H1 (cell line): Measurements from ENCODE around the gene LDAH. TPM values are rescaled to one million over a fixed set of nuclear protein-coding genes. Genes with fewer than 3 reads are reported as not detected.

ENCODE experiments used
- CTCF ChIA-PET: fragments of 300-600 bp; sonication (Branson Sonifier 250); formaldehyde crosslinking; loops from one replicate; lab custom pipeline; 2021; ENCODE audit not compliant: partially characterized antibody; lab: Charles Lee
- POLR2A ChIA-PET: fragments of 300-600 bp; sonication (Branson Sonifier 250); formaldehyde crosslinking; loops from one replicate; lab custom pipeline; 2021; ENCODE audit warnings: inconsistent platforms; ENCODE audit not compliant: partially characterized antibody; lab: Charles Lee
- DNase-seq, 2 experiments: peaks; one replicate each; pipeline versions ENCODE4 v3.0.0 to v3.0.0-alpha.2; 2010 to 2022; ENCODE audit warnings: low spot score in 2 of 2, low read depth in 1 of 2, mixed read lengths in 1 of 2
- FAIRE-seq: peaks from 2 replicates; lab custom pipeline; 2011; peaks lifted over from hg19 to GRCh38; lab: Jason Lieb, UNC
- H2AFZ ChIP-seq: 2 replicates; pipeline ENCODE4 v1.8.1; 2012; ENCODE audit warnings: low read length, inconsistent platforms
- H2AK5ac ChIP-seq: 2 replicates; pipeline ENCODE4 v1.6.1; 2013; ENCODE audit warnings: low read depth, low read length
- H2BK120ac ChIP-seq: replicated peaks from 2 replicates; pipeline ENCODE3; 2013; ENCODE audit warnings: low read depth, low read length, inconsistent platforms
- H2BK12ac ChIP-seq: 2 replicates; pipeline ENCODE4 v1.6.1; 2013; ENCODE audit warnings: low read depth, low read length
- H2BK15ac ChIP-seq: 2 replicates; pipeline ENCODE4 v1.6.1; 2013; ENCODE audit warnings: low read length
- H2BK20ac ChIP-seq: 2 replicates; pipeline ENCODE4 v1.6.1; 2013; ENCODE audit warnings: low read length
- H2BK5ac ChIP-seq: 2 replicates; pipeline ENCODE4 v1.6.1; 2013; ENCODE audit warnings: low read depth, low read length
- H3K14ac ChIP-seq: 2 replicates; pipeline ENCODE4 v1.6.1; 2013; ENCODE audit warnings: inconsistent platforms; ENCODE audit not compliant: insufficient read length
- H3K18ac ChIP-seq: 2 replicates; pipeline ENCODE4 v1.6.1; 2013; ENCODE audit warnings: low read length; ENCODE audit errors: extremely low read depth
- H3K23ac ChIP-seq: 2 replicates; pipeline ENCODE4 v1.6.1; 2013; ENCODE audit warnings: inconsistent platforms; ENCODE audit not compliant: insufficient read length
- H3K23me2 ChIP-seq: 2 replicates; pipeline ENCODE4 v1.6.1; 2013; ENCODE audit warnings: low read depth, low read length
- H3K27ac ChIP-seq: 2 replicates; pipeline ENCODE4 v1.6.1; 2011; ENCODE audit warnings: low read depth, low read length, inconsistent platforms
- H3K27me3 ChIP-seq, 4 experiments: replicated peaks in 1 of 4; 1 replicate in 1 of 4; 2 replicates in 3 of 4; pipeline versions ENCODE4 v1.6.1 to v1.8.1; 2011 to 2013; ENCODE audit warnings: low read length in 3 of 4, mild to moderate bottlenecking in 3 of 4, inconsistent platforms in 2 of 4, mixed read lengths in 2 of 4, moderate library complexity in 1 of 4; ENCODE audit not compliant: control insufficient read depth in 3 of 4, insufficient read depth in 3 of 4; ENCODE audit errors: extremely low read depth in 1 of 4
- H3K36me3 ChIP-seq, 4 experiments: 2 replicates each; pipeline versions ENCODE4 v1.6.1 to v1.8.1; 2011 to 2013; ENCODE audit warnings: mild to moderate bottlenecking in 4 of 4, low read length in 3 of 4, moderate library complexity in 2 of 4, control low read depth in 1 of 4, inconsistent platforms in 1 of 4; ENCODE audit not compliant: insufficient read depth in 4 of 4, control insufficient read depth in 2 of 4
- H3K4ac ChIP-seq: replicated peaks from 2 replicates; pipeline ENCODE3; 2013; ENCODE audit warnings: low read length, low read depth, mixed read lengths, inconsistent platforms; ENCODE audit not compliant: insufficient read length
- H3K4me1 ChIP-seq, 4 experiments: replicated peaks in 1 of 4; 1 replicate in 1 of 4; 2 replicates in 3 of 4; pipeline versions ENCODE4 v1.6.1 to v1.8.1; 2011 to 2013; ENCODE audit warnings: low read length in 3 of 4, inconsistent platforms in 2 of 4, mixed read lengths in 1 of 4; ENCODE audit not compliant: insufficient read depth in 4 of 4, control insufficient read depth in 3 of 4
- H3K4me2 ChIP-seq, 2 experiments: 2 replicates each; pipeline versions ENCODE4 v1.6.1 to v1.8.1; 2011 to 2013; ENCODE audit warnings: low read depth in 2 of 2, low read length in 2 of 2, control low read depth in 1 of 2, inconsistent platforms in 1 of 2, mild to moderate bottlenecking in 1 of 2; ENCODE audit not compliant: insufficient read depth in 1 of 2
- H3K4me3 ChIP-seq, 4 experiments: fragments of 200-600, 300-600 bp in 1 of 4; sonication (generic), shearing (Covaris generic), sonication (Bioruptor Twin) in 1 of 4; 2 replicates each; pipeline versions ENCODE4 v1.5.1 to v1.8.1; 2011 to 2016; ENCODE audit warnings: low read length in 4 of 4, low read depth in 3 of 4, control low read depth in 2 of 4, inconsistent platforms in 2 of 4, mild to moderate bottlenecking in 2 of 4, mixed read lengths in 1 of 4, moderate library complexity in 1 of 4; ENCODE audit not compliant: insufficient read depth in 2 of 4; ENCODE audit errors: extremely low read depth in 1 of 4
- H3K56ac ChIP-seq: replicated peaks from 2 replicates; pipeline ENCODE3; 2013; ENCODE audit warnings: low read depth, mild to moderate bottlenecking, mixed read lengths, low read length, inconsistent platforms; ENCODE audit not compliant: insufficient read length
- H3K79me1 ChIP-seq: 2 replicates; pipeline ENCODE4 v1.6.1; 2013; ENCODE audit warnings: low read depth, low read length, control low read depth
- H3K79me2 ChIP-seq, 2 experiments: 2 replicates each; pipeline versions ENCODE4 v1.6.1 to v1.8.1; 2012 to 2013; ENCODE audit warnings: low read length in 2 of 2, mild to moderate bottlenecking in 2 of 2, inconsistent platforms in 1 of 2; ENCODE audit not compliant: insufficient read depth in 2 of 2, control insufficient read depth in 1 of 2
- H3K9ac ChIP-seq, 4 experiments: replicated peaks in 1 of 4; 1 replicate in 1 of 4; 2 replicates in 3 of 4; pipeline versions ENCODE4 v1.6.1 to v1.8.1; 2011 to 2013; ENCODE audit warnings: low read depth in 3 of 4, low read length in 3 of 4, control low read depth in 2 of 4, mild to moderate bottlenecking in 2 of 4, moderate library complexity in 2 of 4, inconsistent platforms in 1 of 4; ENCODE audit errors: extremely low read depth in 1 of 4
- H3K9me3 ChIP-seq, 2 experiments: 2 replicates each; pipeline versions ENCODE4 v1.6.1 to v1.8.1; 2012 to 2013; ENCODE audit warnings: mild to moderate bottlenecking in 2 of 2, moderate library complexity in 2 of 2, control low read depth in 1 of 2, inconsistent platforms in 1 of 2, low read depth in 1 of 2, low read length in 1 of 2, mixed read lengths in 1 of 2; ENCODE audit not compliant: insufficient read depth in 2 of 2
- H4K20me1 ChIP-seq, 2 experiments: replicated peaks in 1 of 2; 2 replicates each; pipeline versions ENCODE3 to v1.8.1; 2011 to 2013; ENCODE audit warnings: inconsistent platforms in 2 of 2, low read length in 2 of 2, mild to moderate bottlenecking in 1 of 2; ENCODE audit not compliant: insufficient read depth in 2 of 2, control insufficient read depth in 1 of 2
- H4K5ac ChIP-seq: 2 replicates; pipeline ENCODE4 v1.6.1; 2013; ENCODE audit warnings: low read length, low read depth, mixed read lengths, inconsistent platforms; ENCODE audit not compliant: insufficient read length
- H4K8ac ChIP-seq: 2 replicates; pipeline ENCODE4 v1.8.0; 2013; ENCODE audit warnings: mild to moderate bottlenecking, moderate library complexity, low read length, inconsistent platforms; ENCODE audit not compliant: insufficient read depth; ENCODE audit errors: extremely low read depth
- H4K91ac ChIP-seq: replicated peaks from 2 replicates; pipeline ENCODE3; 2013; ENCODE audit warnings: low read length, mixed read lengths, inconsistent platforms; ENCODE audit not compliant: insufficient read length
- WGBS, 2 experiments: shearing (Covaris generic) in 1 of 2; methylation state at CpG; one replicate each; pipeline versions ENCODE4 v1.1.6 to v1.1.7; 2013 to 2015; ENCODE audit warnings: low lambda C conversion rate in 2 of 2, mixed read lengths in 2 of 2, inconsistent platforms in 1 of 2, low coverage in 1 of 2, missing lambda C conversion rate in 1 of 2; ENCODE audit not compliant: insufficient replicate concordance in 2 of 2, insufficient coverage in 1 of 2, insufficient read length in 1 of 2; ENCODE audit errors: extremely low coverage in 1 of 2, missing lambda C conversion rate in 1 of 2; 5-methylcytosine and 5-hydroxymethylcytosine counted together
- polyA plus RNA-seq, 7 experiments: library from polyadenylated mRNA; depleted of rRNA in 3 of 7; stranded (reverse) in 5 of 7; unstranded in 2 of 7; fragments of >200 nt in 5 of 7; fragments of 200-250 nt in 2 of 7; gene quantifications; 1 replicate in 5 of 7; 2 replicates in 1 of 7; 4 replicates in 1 of 7; pipeline versions ENCODE4 v1.2.1 to v1.2.3, GENCODE V29; 2011 to 2013; ENCODE audit warnings: missing spikeins in 2 of 7, mixed read lengths in 2 of 7
- total RNA-seq: library from RNA; stranded (reverse); fragmentation: NEBNext Ultra II Directional; extraction: Animal tissue kit (Norgen Biotek cat#: 25700); gene quantifications from 2 replicates; pipeline ENCODE4 v1.2.1, GENCODE V29; 2021

LDAH gene
- total and polyA plus RNA-seq, 2 of the 8 experiments (the other 6 are each of a cell fraction or from before 2014, with no cell fraction given) = 10.9 to 26.3 TPM

DNA sequence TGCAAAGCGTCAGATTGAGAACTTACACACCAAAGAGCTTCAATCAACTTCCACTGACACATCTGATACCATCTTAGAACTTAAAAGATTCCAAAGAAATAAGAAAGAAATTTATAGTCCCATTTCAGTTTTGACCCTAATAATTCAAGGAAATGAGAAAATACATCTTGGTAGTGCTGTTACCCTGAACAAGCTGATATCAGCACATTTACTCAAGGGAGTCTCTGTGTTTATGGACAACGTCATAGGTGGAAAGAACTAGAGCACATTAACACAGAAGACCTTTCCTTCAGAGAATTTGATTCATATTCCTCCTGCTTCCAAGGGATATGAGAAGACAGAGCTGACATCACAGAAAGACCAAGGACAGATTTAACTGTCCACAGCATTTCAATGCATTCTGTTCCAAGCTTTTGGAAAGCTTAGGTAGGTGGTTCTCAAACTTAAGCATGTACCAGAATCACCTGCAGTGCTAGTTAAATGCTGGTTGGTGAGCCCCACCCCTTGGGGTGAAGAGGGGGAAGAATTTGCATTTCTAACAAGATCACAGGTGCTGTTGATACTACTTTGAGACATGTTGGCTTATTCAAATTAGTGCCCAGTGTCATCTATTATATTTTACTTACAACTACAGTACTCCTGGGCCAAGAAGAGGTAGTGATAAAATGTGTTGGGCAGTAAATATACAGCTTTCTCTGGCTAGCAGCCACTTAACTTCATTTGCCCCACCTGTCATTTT, 59.8 kb downstream of the LDAH start:
- peaks cover 0 to 3% (median 1%) of the 10 kb centered on the region in 4 experiments; a peak in 3 of 8 replicates for H3K36me3 ChIP-seq
- H3K56ac ChIP-seq = no peak overlapping the region
- H4K20me1 ChIP-seq = peaks cover 0 to 1% of the 10 kb centered on the region in 2 experiments
- H3K9me3 ChIP-seq = no peaks in the 10 kb centered on the region
- no peak overlapping the region for H3K4me3 ChIP-seq
- no peaks in the 10 kb centered on the region for H3K79me2 ChIP-seq
- H2BK120ac ChIP-seq = no peak overlapping the region
- H4K91ac ChIP-seq = no peak overlapping the region
- 87% methylated on average over 2 of the region's 2 CpGs; no CpG with 5 or more reads in 1 of the 2 experiments for WGBS, 2 experiments
- H3K23ac ChIP-seq = no peak overlapping the region
- H3K27me3 ChIP-seq = no peaks in the 10 kb centered on the region
- H2BK12ac ChIP-seq = no peak overlapping the region
- no peak overlapping the region for H3K18ac ChIP-seq
- no peak overlapping the region for H3K4ac ChIP-seq
- H3K4me2 ChIP-seq = no peak overlapping the region
- FAIRE-seq = peak; percentile 74
- H3K79me1 ChIP-seq = no peaks in the 10 kb centered on the region
- CTCF ChIA-PET = interaction anchor here (0.7 to 7.2 kb wide), 4 partner anchors 19 to 200 kb away, joined by 3 to 29 read pairs (median 10); no protein-coding TSS in a partner anchor
- H3K14ac ChIP-seq = no peak overlapping the region
- no peaks in the 10 kb centered on the region for H3K23me2 ChIP-seq
- H2BK15ac ChIP-seq = no peak overlapping the region
- no peak overlapping the region for H3K9ac ChIP-seq
- H3K4me1 ChIP-seq = peaks cover 0 to 2% (median 2%) of the 10 kb centered on the region in 4 experiments; a peak in 3 of 7 replicates
- H2AFZ ChIP-seq = no peak overlapping the region
- no peak overlapping the region for H2BK20ac ChIP-seq
- H4K8ac ChIP-seq = no peak overlapping the region
- no peak overlapping the region for H3K27ac ChIP-seq
- H2AK5ac ChIP-seq = no peak overlapping the region
- H2BK5ac ChIP-seq = no peak overlapping the region
- DNase-seq = no peak
- H4K5ac ChIP-seq = no peak overlapping the region
- POLR2A ChIA-PET = no interaction called here
